SU-DHL-6 (cell line): ENCODE results near the gene PMM2.
"Not testable (repeated sequence)": the region's sequence is repeated elsewhere in the genome, so short reads cannot be mapped to it uniquely, and the experiment has no call there.

ENCODE experiments used
- H2AFZ ChIP-seq: fragments of 200-600 bp; sonication (generic); 2 replicates; pipeline ENCODE4 v1.6.1; 2014; ENCODE audit warnings: low read depth, mild to moderate bottlenecking, moderate library complexity, mixed read lengths, antibody characterized with exemption, low read length; ENCODE audit not compliant: severe bottlenecking
- H3F3A ChIP-seq: fragments of 200-600 bp; shearing (Covaris generic); 2 replicates; pipeline ENCODE4 v1.6.0; 2016; ENCODE audit warnings: antibody characterized with exemption, mild to moderate bottlenecking; ENCODE audit not compliant: insufficient read depth
- H3K27ac ChIP-seq: fragments of 200-600 bp; sonication (generic); 2 replicates; pipeline ENCODE4 v1.5.1; 2016; ENCODE audit warnings: low read depth, mild to moderate bottlenecking, low read length, moderate library complexity, mixed read lengths
- H3K27me3 ChIP-seq: fragments of 200-600 bp; sonication (generic), shearing (Covaris generic); 2 replicates; pipeline ENCODE4 v1.6.0; 2014; ENCODE audit warnings: mild to moderate bottlenecking, low read length
- H3K36me3 ChIP-seq: fragments of 200-600 bp; sonication (generic); 2 replicates; pipeline ENCODE4 v1.6.1; 2014; ENCODE audit warnings: mild to moderate bottlenecking, low read length, mixed read lengths
- H3K4me2 ChIP-seq: fragments of 300-600, 200-600 bp; shearing (Covaris generic), sonication (generic); 2 replicates; pipeline ENCODE4 v1.6.0; 2014; ENCODE audit warnings: low read length, low read depth, mild to moderate bottlenecking; ENCODE audit not compliant: poor library complexity, severe bottlenecking
- H3K4me3 ChIP-seq: fragments of 200-600 bp; sonication (generic); 2 replicates; pipeline ENCODE4 v1.5.1; 2014; ENCODE audit warnings: antibody characterized with exemption, low read length, mild to moderate bottlenecking, mixed read lengths; ENCODE audit not compliant: insufficient read depth, poor library complexity, severe bottlenecking
- H3K79me2 ChIP-seq: fragments of 200-600 bp; sonication (generic); 2 replicates; pipeline ENCODE4 v1.6.1; 2014; ENCODE audit warnings: mild to moderate bottlenecking, low read length, moderate library complexity; ENCODE audit not compliant: insufficient read depth
- H3K9ac ChIP-seq: fragments of 200-600 bp; sonication (generic); 2 replicates; pipeline ENCODE4 v1.7.0; 2014; ENCODE audit warnings: mild to moderate bottlenecking, low read length
- H3K9me2 ChIP-seq: fragments of 200-600 bp; sonication (generic); replicated peaks from 2 replicates; pipeline ENCODE4 v1.6.1; 2014; ENCODE audit warnings: low read length; ENCODE audit not compliant: insufficient read depth
- H3K9me3 ChIP-seq: fragments of 200-600 bp; sonication (generic); 2 replicates; pipeline ENCODE4 v1.6.1; 2014; ENCODE audit warnings: low read length, mixed read lengths; ENCODE audit not compliant: insufficient read depth
- H4K20me1 ChIP-seq: fragments of 200-600 bp; sonication (generic); 2 replicates; pipeline ENCODE4 v1.6.1; 2014; ENCODE audit warnings: low read depth, mild to moderate bottlenecking, antibody characterized with exemption, low read length, moderate library complexity, mixed read lengths
- EZH2phosphoT487 ChIP-seq: fragments of 200-600 bp; sonication (generic), shearing (Covaris generic); conservative IDR thresholded peaks from 2 replicates; pipeline ENCODE4 v1.6.1; 2018; ENCODE audit warnings: mild to moderate bottlenecking, antibody characterized with exemption, low read length, moderate library complexity, mixed read lengths
- TF ChIP-seq, protein P1 (sequence below): fragments of 200-600 bp; sonication (generic); IDR thresholded peaks from one replicate; pipeline ENCODE4 v1.5.1; 2017; ENCODE audit warnings: antibody characterized with exemption, mild to moderate bottlenecking, low read length, moderate library complexity; ENCODE audit not compliant: insufficient read depth, poor library complexity, severe bottlenecking

The PMM2 gene

DNA sequence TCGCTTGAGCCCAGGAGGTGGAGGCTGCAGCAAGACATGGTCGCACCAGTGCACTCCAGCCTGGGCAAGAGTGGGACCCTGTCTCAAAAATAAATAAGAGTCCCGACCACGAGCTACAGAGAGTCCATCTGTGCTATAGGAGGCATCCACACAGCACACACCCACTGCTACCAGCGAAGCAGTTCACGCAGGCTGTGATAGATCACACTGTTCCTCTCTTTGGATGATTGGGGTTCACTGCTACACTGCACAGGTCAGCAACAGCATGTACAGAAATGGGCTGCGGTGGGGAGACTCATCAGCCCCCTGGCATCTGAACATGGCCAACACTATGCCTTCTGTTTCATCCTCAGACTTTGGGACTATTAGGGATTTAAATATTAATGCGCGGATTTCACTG is 33.8 kb downstream of the PMM2 start:
- Histone ChIP-seq H4K20me1 (no peaks in the 10 kb centered on the region), H3F3A (no peaks in the 10 kb centered on the region), H2AFZ (no peak overlapping the region), H3K36me3 (no peaks in the 10 kb centered on the region; the same call in 1 of the 2 replicates), H3K27ac (no peak overlapping the region), H3K9me3 (no peaks in the 10 kb centered on the region), H3K4me3 (no peak overlapping the region), H3K4me2 (no peak overlapping the region), H3K79me2 (peaks cover 15% of the 10 kb centered on the region), H3K9ac (no peak overlapping the region), H3K9me2 (no peaks in the 10 kb centered on the region), H3K27me3 (no peaks in the 10 kb centered on the region)
- TF ChIP-seq, protein P1, sequence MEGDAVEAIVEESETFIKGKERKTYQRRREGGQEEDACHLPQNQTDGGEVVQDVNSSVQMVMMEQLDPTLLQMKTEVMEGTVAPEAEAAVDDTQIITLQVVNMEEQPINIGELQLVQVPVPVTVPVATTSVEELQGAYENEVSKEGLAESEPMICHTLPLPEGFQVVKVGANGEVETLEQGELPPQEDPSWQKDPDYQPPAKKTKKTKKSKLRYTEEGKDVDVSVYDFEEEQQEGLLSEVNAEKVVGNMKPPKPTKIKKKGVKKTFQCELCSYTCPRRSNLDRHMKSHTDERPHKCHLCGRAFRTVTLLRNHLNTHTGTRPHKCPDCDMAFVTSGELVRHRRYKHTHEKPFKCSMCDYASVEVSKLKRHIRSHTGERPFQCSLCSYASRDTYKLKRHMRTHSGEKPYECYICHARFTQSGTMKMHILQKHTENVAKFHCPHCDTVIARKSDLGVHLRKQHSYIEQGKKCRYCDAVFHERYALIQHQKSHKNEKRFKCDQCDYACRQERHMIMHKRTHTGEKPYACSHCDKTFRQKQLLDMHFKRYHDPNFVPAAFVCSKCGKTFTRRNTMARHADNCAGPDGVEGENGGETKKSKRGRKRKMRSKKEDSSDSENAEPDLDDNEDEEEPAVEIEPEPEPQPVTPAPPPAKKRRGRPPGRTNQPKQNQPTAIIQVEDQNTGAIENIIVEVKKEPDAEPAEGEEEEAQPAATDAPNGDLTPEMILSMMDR: no peak
- no peak for TF ChIP-seq EZH2phosphoT487

DNA sequence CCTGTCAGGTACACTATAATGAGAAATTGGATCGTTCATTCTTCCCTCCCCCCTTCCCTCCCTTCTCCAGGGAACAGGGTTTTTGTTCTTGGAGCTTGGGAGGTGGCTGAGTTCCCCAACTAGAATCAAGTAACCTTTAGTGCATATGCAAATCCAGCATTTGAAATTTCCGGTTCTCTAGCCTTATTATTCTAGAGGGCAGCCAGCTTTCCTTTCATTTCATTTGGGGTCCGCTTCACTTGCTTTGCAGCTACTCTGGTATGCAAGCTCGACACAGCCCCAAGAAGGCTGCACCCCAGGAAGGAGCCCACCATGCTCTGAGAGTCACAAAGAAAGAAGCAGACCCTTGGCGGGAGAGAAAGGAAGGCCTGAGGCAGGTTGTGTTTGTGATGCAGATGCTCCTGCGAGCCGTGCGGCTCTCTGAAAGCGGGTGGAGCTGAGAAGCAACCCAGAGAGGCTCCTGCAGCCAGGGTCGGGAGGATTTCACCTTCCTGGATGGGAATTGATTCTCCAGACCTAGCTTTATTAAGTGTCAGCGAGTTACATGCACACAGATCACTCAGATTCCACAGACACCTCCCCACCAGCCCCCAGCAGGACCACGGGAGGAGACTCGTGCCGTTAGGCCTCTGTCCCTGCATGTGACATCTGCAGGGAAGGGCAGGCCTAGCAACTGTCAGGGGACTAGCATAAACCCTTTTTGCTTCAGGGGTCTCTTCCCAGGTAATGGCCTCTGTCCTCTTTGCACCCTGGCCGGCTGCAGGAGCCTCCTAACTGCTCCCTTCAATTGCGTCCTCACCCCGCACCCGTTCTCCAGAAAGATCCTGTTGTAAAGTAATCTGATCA is 34.5 kb downstream of the PMM2 start:
- Histone ChIP-seq H3K9ac (no peak overlapping the region), H3K4me2 (no peak overlapping the region), H3K36me3 (no peaks in the 10 kb centered on the region; the same call in 1 of the 2 replicates), H3K27me3 (no peaks in the 10 kb centered on the region), H3K27ac (no peak overlapping the region), H3F3A (no peaks in the 10 kb centered on the region), H3K79me2 (peaks cover 15% of the 10 kb centered on the region), H3K9me2 (no peaks in the 10 kb centered on the region), H3K9me3 (no peaks in the 10 kb centered on the region), H3K4me3 (no peak overlapping the region), H2AFZ (no peak overlapping the region), H4K20me1 (no peaks in the 10 kb centered on the region)
- no peak for TF ChIP-seq EZH2phosphoT487
- TF ChIP-seq, protein P1: no peak

DNA sequence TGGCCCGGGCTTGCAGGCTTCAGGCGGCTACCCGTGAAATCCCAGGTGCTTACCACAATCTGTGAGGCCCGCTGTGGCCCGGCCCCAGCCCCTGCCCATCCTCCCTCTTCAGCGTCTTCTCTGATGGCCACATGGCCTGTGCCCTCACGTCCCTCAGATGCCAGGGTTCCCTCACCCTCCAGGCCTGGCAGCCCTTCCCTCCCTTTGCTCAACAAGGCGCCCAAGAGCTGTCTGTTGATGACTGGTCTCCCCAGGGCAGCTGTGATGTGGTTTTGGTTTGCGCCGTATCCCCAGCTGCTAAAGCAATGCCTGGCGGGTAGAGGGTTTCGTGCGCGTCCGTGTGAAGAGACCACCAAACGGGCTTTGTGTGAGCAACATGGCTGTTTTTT is 35.1 kb downstream of the PMM2 start:
- Histone ChIP-seq H2AFZ (no peak overlapping the region), H3K27ac (no peak overlapping the region), H3K4me2 (no peak overlapping the region), H3K9me2 (no peaks in the 10 kb centered on the region), H3K9ac (no peak overlapping the region), H3K9me3 (no peaks in the 10 kb centered on the region), H3K79me2 (peaks cover 18% of the 10 kb centered on the region), H3K4me3 (no peak overlapping the region), H3F3A (no peaks in the 10 kb centered on the region), H3K36me3 (no peaks in the 10 kb centered on the region; the same call in 1 of the 2 replicates), H4K20me1 (no peaks in the 10 kb centered on the region), H3K27me3 (no peaks in the 10 kb centered on the region)
- no peak for TF ChIP-seq EZH2phosphoT487
- TF ChIP-seq, protein P1: no peak

DNA sequence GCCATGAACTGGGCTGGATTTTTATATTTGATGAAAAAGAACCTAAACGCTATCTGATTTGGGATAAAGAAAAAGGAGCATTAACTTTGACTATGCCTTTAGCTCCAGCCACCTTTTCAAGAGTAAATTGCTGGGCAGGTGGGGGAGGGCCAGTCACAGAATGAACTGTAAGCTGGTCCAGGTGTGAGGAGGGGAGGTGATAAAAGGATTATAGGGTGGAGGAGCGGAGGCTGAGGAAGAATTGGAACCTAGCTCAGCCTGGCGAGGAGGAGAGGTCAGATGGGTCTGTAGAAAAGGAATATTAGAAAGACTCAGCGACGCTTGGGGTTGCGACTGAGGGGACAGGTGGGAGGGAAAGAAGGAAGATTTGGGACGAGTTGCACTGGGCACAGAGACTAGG is 39.2 kb downstream of the PMM2 start:
- not testable (repeated sequence) for H3K4me3 ChIP-seq, H3K4me2 ChIP-seq, H3K9me3 ChIP-seq, H3K9ac ChIP-seq, H3K79me2 ChIP-seq, H3K27me3 ChIP-seq, H4K20me1 ChIP-seq, H3K36me3 ChIP-seq, H3K27ac ChIP-seq, H3F3A ChIP-seq, H3K9me2 ChIP-seq, H2AFZ ChIP-seq

DNA sequence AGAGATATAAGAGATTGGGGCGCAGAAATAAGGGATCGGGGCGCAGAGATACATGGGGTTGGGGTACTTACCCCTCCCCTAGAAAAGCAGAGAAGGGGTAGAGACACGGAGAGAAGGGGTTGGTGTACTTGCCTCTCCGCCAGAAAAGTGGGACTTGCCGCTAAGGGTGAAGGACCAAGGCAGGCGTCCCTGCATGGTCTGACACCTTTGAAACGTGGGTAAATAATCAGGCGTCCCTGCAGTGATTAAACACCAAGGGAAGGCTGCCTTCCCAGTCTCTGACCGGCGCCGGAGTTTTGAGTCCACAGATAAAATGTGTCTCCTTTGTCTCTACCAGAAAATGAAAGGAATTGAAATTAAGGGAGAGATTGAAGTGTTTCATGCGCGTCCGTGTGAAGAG is 40.0 kb downstream of the PMM2 start:
- H4K20me1 ChIP-seq, H3F3A ChIP-seq, H3K36me3 ChIP-seq, H3K9me2 ChIP-seq, H3K9me3 ChIP-seq, H3K27ac ChIP-seq, H3K27me3 ChIP-seq, H3K4me3 ChIP-seq, H3K79me2 ChIP-seq, H3K4me2 ChIP-seq, H3K9ac ChIP-seq, H2AFZ ChIP-seq: not testable (repeated sequence)
